Smooth muscle cell (in vitro differentiated cells): Measurements from ENCODE around the gene HIPK2. TPM values are rescaled to one million over a fixed set of nuclear protein-coding genes. Genes with fewer than 3 reads are reported as not detected.

ENCODE experiments used
- DNase-seq: peaks from one replicate; lab custom pipeline; 2025; ENCODE audit not compliant: unreplicated experiment; lab: John Stamatoyannopoulos, UW
- H2AFZ ChIP-seq: fragments of 200-600 bp; sonication (generic); 2 replicates; pipeline ENCODE4 v1.6.0; 2016; ENCODE audit warnings: antibody characterized with exemption, low read depth, mild to moderate bottlenecking
- H3F3A ChIP-seq: fragments of 200-600 bp; sonication (generic); 2 replicates; pipeline ENCODE4 v1.6.0; 2017; ENCODE audit warnings: antibody characterized with exemption, low read depth
- H3K27ac ChIP-seq: fragments of 200-600 bp; sonication (generic); 2 replicates; pipeline ENCODE4 v1.5.1; 2016; ENCODE audit warnings: low read depth, mild to moderate bottlenecking
- H3K27me3 ChIP-seq: fragments of 200-600 bp; sonication (generic); 2 replicates; pipeline ENCODE4 v1.6.1; 2016; ENCODE audit warnings: low read depth, mild to moderate bottlenecking
- H3K36me3 ChIP-seq: fragments of 200-600 bp; sonication (generic); 2 replicates; pipeline ENCODE4 v1.5.1; 2016; ENCODE audit warnings: low read depth
- H3K4me1 ChIP-seq: fragments of 200-600 bp; sonication (generic); 2 replicates; pipeline ENCODE4 v1.5.1; 2016; ENCODE audit warnings: low read depth
- H3K4me2 ChIP-seq: fragments of 200-600 bp; sonication (generic); 2 replicates; pipeline ENCODE4 v1.6.0; 2016; ENCODE audit warnings: mild to moderate bottlenecking
- H3K4me3 ChIP-seq: fragments of 200-600 bp; sonication (generic); 2 replicates; pipeline ENCODE4 v1.5.1; 2016; ENCODE audit warnings: mild to moderate bottlenecking
- H3K79me2 ChIP-seq: fragments of 200-600 bp; sonication (generic); 2 replicates; pipeline ENCODE4 v1.6.0; 2016; ENCODE audit warnings: low read depth, mild to moderate bottlenecking
- H3K9ac ChIP-seq: fragments of 200-600 bp; sonication (generic); 2 replicates; pipeline ENCODE4 v1.6.0; 2016; ENCODE audit warnings: low read depth
- H3K9me3 ChIP-seq: fragments of 200-600 bp; sonication (generic); replicated peaks from 2 replicates; pipeline ENCODE4 v1.5.1; 2016; ENCODE audit warnings: low read depth
- H4K20me1 ChIP-seq: fragments of 200-600 bp; sonication (generic); 2 replicates; pipeline ENCODE4 v1.6.0; 2016; ENCODE audit warnings: low read depth
- CTCF ChIP-seq: fragments of 200-600 bp; sonication (generic); IDR thresholded peaks from 2 replicates; pipeline ENCODE4 v1.5.1; 2017; ENCODE audit warnings: borderline replicate concordance, mild to moderate bottlenecking, antibody characterized with exemption; ENCODE audit not compliant: insufficient read depth, poor library complexity, severe bottlenecking
- WGBS: methylation state at CpG from one replicate; pipeline ENCODE4 v1.1.7; 2016; ENCODE audit warnings: low lambda C conversion rate; 5-methylcytosine and 5-hydroxymethylcytosine counted together
- polyA plus RNA-seq: library from polyadenylated mRNA; unstranded; fragments of >200 nt; fragmentation: Nextera tagmentation; extraction: Ambion mirVana; gene quantifications from 2 replicates; pipeline ENCODE4 v1.2.1, GENCODE V29; 2016
- total RNA-seq: library from RNA; depleted of rRNA; stranded (reverse); fragments of >200 nt; gene quantifications from 2 replicates; pipeline ENCODE4 v1.2.3, GENCODE V29; 2014

HIPK2 gene
- total and polyA plus RNA-seq, 2 experiments from 2014 or later: 3.0 to 11.2 TPM

- no peak for TF ChIP-seq CTCF
- no peaks in the 10 kb centered on the region for H3K27me3 ChIP-seq
Measured at GRCh38 chr7:139531094-139531493, 246.7 kb downstream of the HIPK2 start.

GRCh38 chr7:139526578-139527544, 250.9 kb downstream of the HIPK2 start:
- WGBS: 41% methylated on average over 8 of the region's 8 CpGs
- Histone ChIP-seq H3K36me3 (no peaks in the 10 kb centered on the region), H3K4me2 (peak overlapping the region; percentile 54), H3K27me3 (peaks cover 27% of the 10 kb centered on the region), H3K9me3 (no peaks in the 10 kb centered on the region), H3K4me3 (no peak overlapping the region), H3K27ac (peak overlapping the region; percentile 88), H3K4me1 (no peaks in the 10 kb centered on the region), H3F3A (no peaks in the 10 kb centered on the region), H4K20me1 (no peaks in the 10 kb centered on the region), H3K79me2 (no peaks in the 10 kb centered on the region), H3K9ac (peak overlapping the region; percentile 56), H2AFZ (no peak overlapping the region)
- DNase-seq: peak; percentile 8
- TF ChIP-seq CTCF: no peak

More at GRCh38 chr7:139531094-139531493, 246.7 kb downstream of the HIPK2 start:
- Histone ChIP-seq H3F3A (no peaks in the 10 kb centered on the region), H3K9ac (no peak overlapping the region), H3K4me3 (no peak overlapping the region), H3K79me2 (no peaks in the 10 kb centered on the region), H3K4me2 (no peak overlapping the region), H3K36me3 (no peaks in the 10 kb centered on the region), H4K20me1 (no peaks in the 10 kb centered on the region), H3K27ac (no peak overlapping the region), H2AFZ (no peak overlapping the region), H3K9me3 (no peaks in the 10 kb centered on the region), H3K4me1 (no peaks in the 10 kb centered on the region)
- no peak for DNase-seq
- 83% methylated on average over 1 of the region's 1 CpG for WGBS

GRCh38 chr7:139525750-139526149, 252.0 kb downstream of the HIPK2 start:
- Histone ChIP-seq H3K27ac (no peak overlapping the region), H3K4me3 (no peak overlapping the region), H2AFZ (no peak overlapping the region), H3K9ac (no peak overlapping the region), H3K4me2 (no peak overlapping the region), H3F3A (no peaks in the 10 kb centered on the region), H3K27me3 (peaks cover 36% of the 10 kb centered on the region), H3K36me3 (no peaks in the 10 kb centered on the region), H3K4me1 (no peaks in the 10 kb centered on the region), H3K9me3 (no peaks in the 10 kb centered on the region), H3K79me2 (no peaks in the 10 kb centered on the region), H4K20me1 (no peaks in the 10 kb centered on the region)
- DNase-seq: no peak
- no peak for TF ChIP-seq CTCF
